ENCODE measurements around the gene BEND6.

Gene BEND6

GRCh38 chr6:56940977-56941376, 13.9 kb upstream of the BEND6 start:
- no peak for DNase-seq

- no peak for DNase-seq
Observed at GRCh38 chr6:56944661-56945060, 10.2 kb upstream of the BEND6 start.

- DNase-seq: no peak
Observed at GRCh38 chr6:56946368-56946767, 8.5 kb upstream of the BEND6 start.

- no peak for DNase-seq
Observed at GRCh38 chr6:56947924-56948323, 7.0 kb upstream of the BEND6 start.

GRCh38 chr6:56949265-56949664, 5.6 kb upstream of the BEND6 start:
- no peak for DNase-seq

GRCh38 chr6:56949925-56950495, 4.9 kb upstream of the BEND6 start:
- DNase-seq: no peak

- no peak for DNase-seq
Observed at GRCh38 chr6:56951049-56951831, 3.7 kb upstream of the BEND6 start.

- no peak for DNase-seq
Observed at GRCh38 chr6:56953597-56954402, 1.1 kb upstream of the BEND6 start.

- peak; percentile 84 to 89 for DNase-seq
Observed at GRCh38 chr6:56955171-56956155, 556 bp downstream of the BEND6 start.

GRCh38 chr6:56956491-56956890, 1.6 kb downstream of the BEND6 start:
- no peak for DNase-seq

- DNase-seq: no peak
Observed at GRCh38 chr6:56957856-56958255, 2.9 kb downstream of the BEND6 start.

GRCh38 chr6:56958481-56958880, 3.6 kb downstream of the BEND6 start:
- no peak for DNase-seq

- DNase-seq: no peak
Observed at GRCh38 chr6:56959094-56959493, 4.2 kb downstream of the BEND6 start.

GRCh38 chr6:56959938-56960337, 5.0 kb downstream of the BEND6 start:
- no peak for DNase-seq

- DNase-seq: no peak
Observed at GRCh38 chr6:56961151-56961550, 6.2 kb downstream of the BEND6 start.

GRCh38 chr6:56962441-56962840, 7.5 kb downstream of the BEND6 start:
- DNase-seq: no peak

- no peak for DNase-seq
Observed at GRCh38 chr6:56963043-56963442, 8.1 kb downstream of the BEND6 start.

- no peak for DNase-seq
Observed at GRCh38 chr6:56963793-56964192, 8.9 kb downstream of the BEND6 start.

- DNase-seq: no peak
Observed at GRCh38 chr6:56965126-56965525, 10.2 kb downstream of the BEND6 start.

- DNase-seq: no peak
Observed at GRCh38 chr6:56970849-56971248, 15.9 kb downstream of the BEND6 start.

GRCh38 chr6:56977192-56977591, 22.3 kb downstream of the BEND6 start:
- no peak for DNase-seq

GRCh38 chr6:56978530-56978929, 23.6 kb downstream of the BEND6 start:
- no peak for DNase-seq

GRCh38 chr6:56984361-56984760, 29.5 kb downstream of the BEND6 start:
- DNase-seq: no peak
